ENCODE results near the gene PITX2.

Gene PITX2

GRCh38 chr4:110622841-110623717, at the start of gene PITX2:
PITX2 (minus strand) TSS chr4:110623077; CDS start chr4:110622460, 617 bp downstream.
- DNase-seq: peak; percentile 86

GRCh38 chr4:110671679-110672078, 48.8 kb upstream of the PITX2 start:
- DNase-seq: no peak

DNA sequence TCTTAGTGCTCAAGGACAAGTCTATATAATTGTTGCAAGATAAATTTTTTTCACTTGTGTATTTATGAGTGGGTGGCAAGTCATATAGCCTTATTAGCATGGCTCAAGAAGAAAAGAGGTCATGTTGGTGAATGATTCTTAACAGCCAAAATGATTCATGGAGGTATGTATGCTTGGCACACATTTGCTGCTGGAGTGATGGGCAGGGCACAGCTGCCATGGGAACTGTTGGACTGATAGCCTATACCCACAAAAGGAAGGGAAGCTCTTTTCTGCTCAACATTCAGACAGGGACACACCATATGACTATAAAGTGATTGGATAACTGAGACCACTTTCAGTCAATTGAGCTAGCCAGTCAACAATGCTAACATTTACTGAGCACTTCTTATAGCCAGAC, 46.8 kb upstream of the PITX2 start:
- no peak for DNase-seq

DNA sequence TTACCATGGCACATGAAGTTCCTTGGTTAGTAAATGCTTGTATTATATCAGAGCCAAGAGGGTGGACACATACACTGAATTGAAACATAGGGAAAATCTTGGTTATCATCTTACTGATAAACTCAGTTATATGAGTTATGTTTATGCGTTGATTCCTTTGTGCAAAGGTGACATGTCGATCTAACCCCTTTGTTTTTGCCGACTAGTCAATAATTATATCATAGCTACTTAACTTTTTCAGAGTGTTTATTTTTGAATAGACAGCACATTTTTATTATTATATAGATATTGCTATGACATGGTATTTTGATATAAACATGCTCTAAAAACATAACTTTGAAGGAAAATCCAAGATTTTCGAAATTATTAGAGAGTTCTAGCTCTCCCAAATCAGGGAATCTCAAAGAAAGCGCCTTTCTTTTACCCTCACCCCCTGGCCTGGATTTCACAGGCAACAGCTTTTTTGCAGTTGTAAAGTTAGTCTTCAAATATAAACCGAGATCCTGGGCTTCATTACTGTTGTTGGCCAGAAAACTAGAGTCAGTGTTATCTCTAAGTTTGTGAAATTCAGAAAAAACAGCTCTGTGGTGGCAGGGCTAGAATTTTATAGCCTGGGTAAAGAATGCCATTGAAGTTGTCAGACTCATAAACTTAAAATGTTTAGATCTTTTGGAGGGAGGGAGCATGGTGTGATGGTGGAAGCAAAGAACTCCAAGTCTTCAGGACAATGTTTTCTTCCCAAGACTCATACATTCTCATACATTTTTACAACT, 45.8 kb upstream of the PITX2 start:
- DNase-seq: no peak

DNA sequence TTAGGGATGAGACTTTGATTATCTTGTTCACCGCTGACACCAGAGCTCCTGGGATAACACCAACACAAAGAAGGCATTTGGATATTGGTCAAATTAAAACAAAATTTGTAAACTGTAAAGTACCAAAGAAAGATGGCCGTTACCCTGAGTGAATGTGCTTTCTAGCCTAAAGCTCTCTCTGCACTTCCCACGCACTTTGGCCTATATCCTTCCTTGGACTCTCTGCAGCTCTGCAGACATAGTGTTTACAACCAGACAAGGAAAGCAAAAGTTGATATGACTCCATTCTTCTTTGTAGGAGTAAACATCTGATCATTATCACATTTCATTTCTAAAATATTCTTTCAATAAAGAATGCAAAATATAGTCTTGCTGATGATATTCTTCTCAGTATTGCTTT, 44.8 kb upstream of the PITX2 start:
- no peak for DNase-seq

GRCh38 chr4:110666030-110666429, 43.2 kb upstream of the PITX2 start:
- DNase-seq: no peak

DNA sequence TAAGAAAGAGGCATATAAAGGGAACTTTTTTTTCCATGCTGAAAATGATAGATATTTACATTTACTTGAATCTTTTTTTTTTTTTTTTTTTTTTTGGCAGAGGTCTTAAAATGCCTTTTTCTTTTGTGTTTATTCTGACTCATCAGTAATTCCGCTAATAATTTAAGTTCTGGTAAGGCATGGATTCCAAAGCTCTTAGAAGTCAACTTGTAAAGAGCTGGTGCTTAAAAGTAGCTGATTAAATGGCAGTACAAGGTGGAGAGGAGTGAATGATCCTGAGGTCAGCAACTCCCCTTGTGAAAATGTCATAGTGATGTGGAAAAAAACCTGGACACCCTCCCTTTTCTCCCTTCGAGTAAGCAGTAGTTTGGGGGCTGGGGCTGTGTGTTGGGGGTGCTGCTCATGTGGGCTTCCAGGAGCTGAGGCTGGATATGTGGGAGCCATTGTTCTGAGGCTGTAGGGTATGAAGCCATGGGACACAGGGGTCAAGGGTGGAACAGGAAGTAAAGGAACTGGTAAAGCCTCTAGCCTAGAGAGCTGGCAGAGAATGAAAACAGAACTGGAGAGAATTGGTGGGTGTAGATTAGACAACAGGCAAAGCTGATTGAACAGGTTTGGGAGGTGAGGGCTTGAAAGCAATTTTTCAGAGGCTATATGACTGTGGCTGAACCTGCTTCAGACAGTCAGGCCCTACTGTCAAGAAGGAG, 41.0 kb upstream of the PITX2 start:
- DNase-seq: no peak

- no peak for DNase-seq
These were observed 40.3 kb upstream of the PITX2 start for GRCh38 chr4:110663206-110663605.

DNA sequence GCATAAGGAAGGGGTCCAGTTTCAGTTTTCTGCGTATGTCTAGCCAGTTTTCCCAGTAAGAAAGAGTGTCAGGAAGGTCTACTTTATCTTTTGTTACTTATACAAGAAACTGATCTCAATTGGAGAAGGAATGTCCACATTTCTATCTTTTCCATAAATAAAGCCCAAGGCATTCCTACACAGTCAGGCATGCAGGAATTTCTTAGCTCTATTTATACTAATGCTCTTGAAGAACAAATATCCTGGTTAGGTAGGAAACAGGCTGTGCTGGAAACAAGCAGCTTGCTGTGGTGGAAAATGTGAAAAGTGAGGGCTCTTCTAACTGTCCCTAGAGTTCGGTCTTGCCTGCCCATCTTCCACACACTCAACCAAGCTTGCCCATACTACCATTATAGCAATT, 37.9 kb upstream of the PITX2 start:
- no peak for DNase-seq

DNA sequence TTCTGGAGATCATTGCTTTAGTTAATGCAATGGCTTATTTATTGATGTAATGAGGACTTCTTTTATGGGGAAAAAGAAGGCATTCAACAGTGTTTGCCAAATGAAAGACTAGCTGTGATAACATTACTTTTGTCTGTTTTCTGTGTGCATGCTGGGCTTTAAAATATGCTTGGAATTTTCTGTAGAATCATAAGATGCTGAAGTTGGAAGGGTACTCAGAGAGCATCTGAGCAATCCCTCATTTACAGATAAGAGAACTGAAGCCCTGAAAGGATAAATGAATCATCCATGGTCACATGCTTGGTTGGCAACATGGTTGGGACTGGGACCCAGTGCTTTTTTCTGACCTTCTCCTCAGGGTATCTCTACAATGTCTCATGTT, 31.4 kb upstream of the PITX2 start:
- no peak for DNase-seq

DNA sequence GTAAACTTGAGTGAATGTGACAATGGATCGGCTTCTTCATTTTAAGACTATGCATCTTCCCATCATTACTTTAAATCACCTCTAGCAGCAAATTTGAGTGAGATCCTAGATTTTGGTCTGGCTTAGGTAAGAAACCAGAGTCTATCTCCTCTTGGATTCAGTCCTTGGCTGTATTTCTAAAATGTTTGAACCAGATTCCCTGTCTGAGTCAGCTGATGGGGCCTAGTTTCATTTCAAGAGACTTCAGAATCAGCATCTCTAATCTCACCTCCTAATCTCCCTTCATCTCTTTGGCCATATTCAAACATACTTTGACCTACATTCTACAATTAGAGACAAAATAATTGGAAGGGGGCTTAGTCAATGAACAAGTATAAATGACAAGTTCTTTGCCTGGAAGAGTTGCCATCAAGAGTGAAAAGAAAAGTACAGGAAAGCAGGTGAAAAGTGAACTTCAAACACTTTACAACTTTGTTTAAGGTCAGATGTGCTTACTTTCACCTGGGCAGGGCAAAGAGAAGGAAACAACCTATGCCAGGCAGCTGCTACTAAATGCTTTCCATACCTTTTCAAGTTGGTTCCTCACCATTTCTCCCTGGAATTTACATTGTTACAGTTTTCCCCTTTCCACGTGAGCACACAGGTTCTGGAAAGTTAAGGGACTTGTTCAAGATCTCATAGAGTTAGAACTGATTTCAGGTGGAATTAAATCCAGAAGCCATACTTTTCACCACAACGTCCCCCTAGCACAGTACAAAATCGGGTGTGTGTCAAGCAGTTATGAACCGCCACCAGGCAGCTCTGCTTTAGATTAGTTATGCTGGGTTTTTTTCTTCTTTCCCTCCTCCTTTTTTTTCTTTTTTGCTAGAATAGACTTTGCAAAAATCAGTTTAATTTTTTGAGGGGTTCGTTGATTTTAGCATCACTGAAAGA, 30.7 kb upstream of the PITX2 start:
- DNase-seq: no peak

DNA sequence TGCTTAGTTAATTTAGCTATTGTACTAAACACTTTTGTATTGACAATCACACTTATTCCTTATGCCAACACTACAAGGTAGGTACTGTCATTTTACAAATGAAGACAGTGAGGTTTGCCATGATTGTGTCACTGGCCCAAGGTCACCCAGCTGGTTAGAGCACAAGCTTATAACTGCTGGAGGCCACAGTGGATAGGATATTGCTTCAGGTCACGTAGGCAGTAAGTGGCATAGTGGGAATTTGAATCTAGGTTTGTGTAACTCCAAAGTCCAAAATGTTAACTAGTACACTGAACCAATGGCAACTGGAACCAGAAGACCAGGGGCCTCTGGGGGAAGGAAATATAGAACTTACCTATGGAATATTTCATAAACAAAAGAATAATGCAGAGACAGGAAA, 21.1 kb upstream of the PITX2 start:
- no peak for DNase-seq

DNA sequence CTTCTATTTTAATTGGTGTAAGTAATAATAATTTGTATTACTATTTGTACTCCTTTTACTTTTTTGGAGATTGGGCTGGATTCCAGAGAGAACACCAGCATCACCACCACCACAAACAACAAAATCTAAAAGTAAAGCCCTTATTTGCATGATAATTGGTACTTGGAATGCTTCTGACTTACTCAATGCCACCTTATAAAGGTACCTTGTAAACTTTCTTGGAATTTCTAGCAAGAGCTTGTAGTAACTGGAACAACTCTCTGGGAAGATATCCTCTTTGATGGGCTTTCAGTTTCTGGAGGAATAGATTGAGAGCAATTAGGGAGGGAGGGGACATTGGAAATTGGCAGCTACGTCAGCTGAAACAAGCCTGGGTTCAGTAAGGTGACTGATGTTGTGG, 20.2 kb upstream of the PITX2 start:
- DNase-seq: no peak

GRCh38 chr4:110641218-110641617, 18.3 kb upstream of the PITX2 start:
- no peak for DNase-seq

DNA sequence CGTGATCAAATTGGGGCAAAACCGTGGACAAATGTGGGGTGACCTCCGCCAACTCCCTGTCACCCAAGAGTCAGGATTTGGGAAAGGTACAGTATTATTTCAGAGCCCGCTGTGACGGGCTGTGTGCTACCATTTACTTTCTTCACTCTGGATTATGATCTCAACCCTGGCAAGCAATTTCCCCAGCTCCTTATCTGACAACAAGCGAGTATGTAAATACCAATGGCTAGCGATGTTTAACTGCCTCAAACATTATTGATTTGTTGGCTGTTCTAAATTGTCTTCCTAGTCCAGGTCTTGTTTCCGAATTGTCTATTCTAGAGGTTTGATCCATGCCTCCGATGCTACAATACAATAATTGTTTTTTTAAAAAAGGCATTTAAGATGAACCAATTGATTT, 17.7 kb upstream of the PITX2 start:
- no peak for DNase-seq

- DNase-seq: no peak
These were observed 16.6 kb upstream of the PITX2 start for GRCh38 chr4:110639207-110640090.

DNA sequence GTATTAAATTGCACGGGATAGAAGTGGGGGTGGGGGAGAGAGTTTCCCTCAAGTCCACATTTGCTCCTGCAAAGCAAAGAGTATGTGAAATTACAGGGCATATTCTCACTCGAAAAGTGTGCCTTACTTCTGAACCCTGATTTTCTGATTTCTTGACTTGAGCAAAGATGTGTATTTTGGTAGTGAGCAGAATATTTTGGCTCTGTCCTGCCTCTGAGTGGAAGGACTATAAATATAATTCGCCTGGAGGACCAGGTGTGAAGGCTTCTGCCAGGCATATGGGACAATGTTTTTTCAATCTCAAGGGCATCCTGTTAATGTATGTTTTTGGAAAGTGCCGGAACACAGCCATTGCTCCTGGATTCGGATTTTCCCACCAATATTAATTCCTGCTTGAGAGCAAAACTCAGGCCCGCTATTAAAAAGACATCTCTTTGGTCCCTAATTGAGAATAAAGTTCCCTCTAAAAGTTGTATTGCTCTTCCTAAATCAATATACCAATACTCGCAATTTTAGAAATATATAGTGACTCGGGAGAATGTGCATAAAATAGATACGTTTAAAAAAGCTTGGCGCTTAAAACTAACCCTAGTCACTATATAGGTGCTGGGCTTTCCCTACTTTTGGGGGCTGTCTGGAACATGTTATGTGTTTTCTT, 15.3 kb upstream of the PITX2 start:
- no peak for DNase-seq

- no peak for DNase-seq
These were observed 14.7 kb upstream of the PITX2 start for GRCh38 chr4:110637408-110638088.

DNA sequence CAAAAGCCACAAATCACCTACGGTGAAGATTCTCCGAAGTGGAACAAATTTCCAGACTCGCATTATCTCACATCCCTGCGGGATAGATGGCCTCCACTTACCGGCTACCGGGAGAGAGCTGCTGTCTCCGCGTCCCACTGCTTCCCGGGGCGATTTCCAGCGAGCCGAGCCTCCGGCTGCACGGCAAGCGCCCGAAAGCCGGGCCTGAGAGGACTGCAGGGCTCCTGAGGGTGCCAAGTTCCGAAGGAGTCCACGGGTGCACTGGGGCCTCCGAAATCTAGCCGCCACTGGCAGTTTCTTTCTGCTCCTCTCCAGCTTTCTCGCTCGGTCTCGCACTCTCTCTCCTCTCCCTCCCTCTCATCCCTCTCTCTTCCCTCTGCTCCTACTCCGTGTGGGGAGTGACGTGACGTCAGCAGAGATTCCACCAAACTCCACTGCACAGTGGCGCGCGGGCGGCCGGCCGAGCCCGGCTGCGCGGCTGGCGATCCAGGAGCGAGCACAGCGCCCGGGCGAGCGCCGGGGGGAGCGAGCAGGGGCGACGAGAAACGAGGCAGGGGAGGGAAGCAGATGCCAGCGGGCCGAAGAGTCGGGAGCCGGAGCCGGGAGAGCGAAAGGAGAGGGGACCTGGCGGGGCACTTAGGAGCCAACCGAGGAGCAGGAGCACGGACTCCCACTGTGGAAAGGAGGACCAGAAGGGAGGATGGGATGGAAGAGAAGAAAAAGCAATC, 14.0 kb upstream of the PITX2 start:
- no peak for DNase-seq
